NK-92 treated with Interleukin-12 subunit alpha and Interleukin-12 subunit beta, amount 100 ng/mL, for 24 hours (cell line): ENCODE measurements around the gene NEU1.
"Not testable (repeated sequence)": the region's sequence is repeated elsewhere in the genome, so short reads cannot be mapped to it uniquely, and the experiment has no call there.

Experiments used
- DNase-seq: peaks from one replicate; lab custom pipeline; 2025; lab: John Stamatoyannopoulos, UW

NEU1 gene

DNA sequence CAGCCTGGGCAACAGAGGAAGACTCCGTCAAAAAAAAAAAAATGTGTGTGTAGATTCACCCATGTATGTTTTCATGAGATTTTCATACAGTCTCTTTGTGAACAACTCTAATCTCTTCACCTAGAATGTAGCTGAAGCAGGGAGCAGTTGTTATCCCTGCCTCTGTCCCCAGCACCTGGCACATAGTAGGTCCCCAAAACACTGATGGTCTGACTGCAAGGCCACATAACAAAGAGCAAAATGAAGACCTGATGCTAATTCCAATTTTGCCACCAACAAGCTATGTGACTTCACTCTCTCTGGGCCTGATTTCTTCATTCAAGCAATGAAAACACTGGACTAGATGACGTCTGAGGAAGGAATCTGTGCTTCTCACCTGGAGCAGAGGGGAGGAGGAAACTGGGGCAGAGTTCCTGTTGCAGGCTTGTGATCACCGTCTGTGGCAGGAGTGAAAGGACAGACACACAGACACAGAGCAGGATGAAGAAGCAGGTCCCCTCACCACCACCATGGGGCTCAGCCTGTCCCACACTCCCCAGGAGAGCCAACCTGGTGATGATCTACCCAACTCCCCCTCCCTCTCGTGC, 11.6 kb upstream of the NEU1 start:
- no peak for DNase-seq

DNA sequence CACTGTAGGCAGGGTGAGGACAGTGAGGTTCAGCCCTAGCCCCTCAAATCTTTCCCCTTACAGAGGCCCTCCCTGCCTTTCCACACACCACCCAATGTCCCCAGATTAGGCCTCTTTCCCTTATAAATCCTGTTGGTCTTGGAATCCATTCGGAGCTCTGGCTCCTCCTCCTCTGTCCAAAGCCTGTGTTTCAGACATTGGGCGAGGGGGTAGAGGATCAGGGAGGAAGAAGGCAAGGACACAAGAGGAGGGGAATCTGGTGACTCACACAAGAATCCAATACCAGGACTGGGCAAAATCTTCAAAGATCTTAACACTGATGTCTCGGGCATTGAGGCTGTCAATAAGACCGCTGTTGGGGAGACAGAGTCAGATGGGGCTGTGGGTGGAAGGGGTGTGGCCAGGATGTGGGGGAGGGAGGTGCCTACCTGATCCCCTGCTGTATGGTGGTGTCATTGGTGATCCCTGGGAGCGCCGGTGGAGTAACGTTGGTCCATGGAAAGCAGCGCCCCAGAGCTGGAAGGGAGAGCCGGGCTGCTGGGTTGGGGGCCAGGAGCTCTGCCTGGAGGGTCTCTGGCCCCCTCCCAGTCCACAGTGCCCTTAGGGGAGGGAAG, 8.5 kb upstream of the NEU1 start:
- DNase-seq: no peak

DNA sequence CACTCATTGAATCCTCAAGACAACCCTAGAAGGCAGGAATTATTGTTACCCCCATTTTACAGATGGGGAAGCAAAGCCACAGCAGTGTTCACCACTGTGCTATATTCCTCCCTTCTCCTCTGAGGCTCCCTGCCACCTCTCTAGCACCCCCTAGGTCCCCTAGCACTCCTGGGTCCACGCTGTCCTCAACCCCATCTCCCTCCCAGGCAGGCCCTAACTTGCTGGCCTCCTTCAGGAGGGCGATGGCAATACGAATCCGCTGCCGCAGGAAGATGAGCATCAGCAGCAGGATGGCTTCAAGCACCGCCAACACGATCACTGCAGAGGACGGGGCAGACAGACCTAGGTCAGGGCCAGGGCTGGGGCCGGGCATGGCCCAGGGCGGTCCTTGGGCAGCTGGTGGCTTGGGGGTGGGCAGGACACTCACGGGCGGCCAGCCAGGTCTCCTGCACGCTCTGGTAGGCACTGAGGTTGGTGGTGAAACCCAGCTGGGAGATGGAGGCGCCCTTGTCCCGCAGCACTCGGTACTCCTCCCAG, 7.8 kb upstream of the NEU1 start:
- no peak for DNase-seq

- DNase-seq: no peak
Observed at GRCh38 chr6:31869343-31869742, 6.7 kb upstream of the NEU1 start.

GRCh38 chr6:31868658-31868971, 6.0 kb upstream of the NEU1 start:
- not testable (repeated sequence) for DNase-seq

DNA sequence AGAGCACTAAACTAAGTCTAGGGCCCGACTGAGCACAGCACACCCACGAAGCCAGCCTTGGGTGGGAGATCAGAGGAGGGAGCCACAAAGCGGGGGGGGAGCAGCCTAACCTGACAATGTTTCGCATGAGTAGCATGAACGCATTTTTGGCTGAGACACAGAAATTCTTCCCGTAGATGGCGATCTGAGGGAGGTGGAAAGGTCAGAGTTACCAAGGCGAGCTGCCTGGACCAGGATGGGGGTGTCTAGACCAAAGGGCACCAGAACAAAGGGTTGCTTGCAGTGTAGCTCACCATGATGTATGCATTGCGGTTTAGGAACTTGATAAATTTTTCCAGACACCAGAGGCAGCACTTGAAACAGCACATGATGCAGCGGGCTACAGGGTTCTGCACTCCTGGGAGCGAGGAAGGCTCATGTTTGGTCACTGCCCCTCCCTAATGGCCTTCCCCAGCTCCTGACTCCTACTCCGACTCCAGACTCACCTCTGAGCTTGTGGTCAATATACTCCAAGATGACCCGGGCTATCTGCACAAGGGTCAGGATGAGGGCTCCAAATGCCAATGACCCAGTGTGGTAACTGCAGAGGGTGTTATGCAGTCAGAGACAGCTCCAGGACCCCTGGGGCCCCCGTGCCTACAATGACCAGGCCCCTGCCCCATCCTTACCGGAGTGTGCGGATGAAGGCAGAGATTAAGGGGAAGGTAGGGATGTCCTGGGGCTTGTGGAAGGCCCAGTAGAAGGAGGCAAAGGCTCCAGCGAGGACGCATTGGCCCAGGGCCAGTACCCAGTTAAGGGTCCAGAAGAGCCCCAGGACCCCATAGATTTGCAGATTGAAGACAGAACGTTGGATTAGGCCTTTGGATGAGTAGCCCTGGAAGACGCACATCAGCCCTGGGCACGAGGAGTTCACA, 2.8 kb upstream of the NEU1 start:
- no peak for DNase-seq

DNA sequence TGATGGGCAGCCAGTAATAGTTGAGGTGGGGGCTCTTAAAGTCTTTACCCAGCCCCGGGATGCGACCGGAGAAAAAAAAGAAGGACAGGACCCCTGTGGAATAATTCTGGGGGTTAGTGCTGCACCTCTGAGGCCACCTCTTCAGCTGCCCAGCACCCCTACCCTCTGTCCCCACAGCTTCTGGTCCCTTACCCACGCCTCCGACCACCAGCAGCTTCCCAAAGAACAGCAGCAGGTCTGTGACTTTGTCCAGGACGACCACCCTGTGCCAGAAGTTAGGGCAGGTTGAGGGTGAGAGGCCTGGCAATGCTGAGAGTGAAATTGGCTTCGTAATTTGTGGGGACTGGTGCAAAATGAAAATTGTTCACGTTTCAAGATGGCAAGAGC, 2.2 kb upstream of the NEU1 start:
- no peak for DNase-seq

- DNase-seq: not testable (repeated sequence)
Observed at GRCh38 chr6:31864123-31864562, 1.5 kb upstream of the NEU1 start.

GRCh38 chr6:31861919-31862343, 690 bp downstream of the NEU1 start:
- DNase-seq: no peak

GRCh38 chr6:31861150-31861549, 1.5 kb downstream of the NEU1 start:
- DNase-seq: no peak

DNA sequence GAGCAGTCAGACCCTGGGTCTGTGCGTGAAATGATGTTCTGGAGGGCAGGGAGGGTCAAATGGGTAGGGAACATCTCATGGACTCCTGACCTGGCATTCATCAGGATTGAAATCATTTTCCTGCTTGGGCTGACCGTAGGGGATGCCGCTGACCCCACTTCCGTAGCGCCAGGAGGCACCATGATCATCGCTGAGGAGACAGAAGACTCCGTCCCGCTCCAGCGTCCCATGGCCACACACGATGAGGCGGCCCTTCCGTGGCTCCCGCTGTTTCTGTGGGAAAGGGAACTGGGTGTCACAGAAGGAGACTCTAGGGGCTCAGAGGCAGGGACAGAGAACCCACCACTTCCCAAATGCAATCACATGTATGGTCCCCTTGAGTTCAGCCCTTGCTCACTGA, 2.3 kb downstream of the NEU1 start:
- no peak for DNase-seq

DNA sequence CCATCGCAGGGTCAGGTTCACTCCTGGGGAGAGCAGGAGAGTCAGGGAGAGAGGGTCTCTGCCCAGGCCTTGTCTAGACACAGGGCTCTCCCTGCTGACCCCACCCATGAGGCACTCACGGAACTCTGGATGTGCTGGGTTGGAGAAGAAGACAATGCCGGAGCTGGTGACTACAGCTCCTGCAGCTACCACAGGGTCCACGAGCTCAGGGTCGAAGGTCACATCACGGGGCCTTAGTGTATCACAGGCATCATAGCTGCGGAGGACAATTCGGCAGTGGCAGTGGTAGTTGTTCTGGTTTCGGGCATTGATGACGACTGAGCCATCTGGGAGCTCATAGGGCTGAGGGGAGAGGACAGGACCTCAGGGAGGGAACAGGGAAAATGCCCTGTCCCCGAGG, 2.7 kb downstream of the NEU1 start:
- DNase-seq: no peak

- no peak for DNase-seq
Observed at GRCh38 chr6:31858707-31859106, 3.9 kb downstream of the NEU1 start.

DNA sequence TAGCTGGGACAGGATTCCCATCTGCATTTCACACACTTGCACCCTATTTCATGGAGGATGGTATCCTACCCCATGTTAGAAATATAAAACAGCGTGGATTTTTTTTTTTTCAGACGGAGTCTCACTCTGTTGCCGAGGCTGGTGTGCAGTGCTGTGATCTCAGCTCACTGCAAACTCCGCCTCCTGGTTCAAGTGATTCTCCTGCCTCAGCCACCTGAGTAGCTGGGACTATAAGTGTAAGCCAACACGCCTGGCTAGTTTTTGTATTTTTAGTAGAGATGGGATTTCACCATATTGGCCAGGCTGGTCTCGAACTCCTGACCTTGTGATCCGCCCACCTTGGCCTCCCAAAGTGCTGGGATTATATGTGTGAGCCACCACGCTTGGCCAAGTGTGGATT, 4.8 kb downstream of the NEU1 start:
- DNase-seq: not testable (repeated sequence)

DNA sequence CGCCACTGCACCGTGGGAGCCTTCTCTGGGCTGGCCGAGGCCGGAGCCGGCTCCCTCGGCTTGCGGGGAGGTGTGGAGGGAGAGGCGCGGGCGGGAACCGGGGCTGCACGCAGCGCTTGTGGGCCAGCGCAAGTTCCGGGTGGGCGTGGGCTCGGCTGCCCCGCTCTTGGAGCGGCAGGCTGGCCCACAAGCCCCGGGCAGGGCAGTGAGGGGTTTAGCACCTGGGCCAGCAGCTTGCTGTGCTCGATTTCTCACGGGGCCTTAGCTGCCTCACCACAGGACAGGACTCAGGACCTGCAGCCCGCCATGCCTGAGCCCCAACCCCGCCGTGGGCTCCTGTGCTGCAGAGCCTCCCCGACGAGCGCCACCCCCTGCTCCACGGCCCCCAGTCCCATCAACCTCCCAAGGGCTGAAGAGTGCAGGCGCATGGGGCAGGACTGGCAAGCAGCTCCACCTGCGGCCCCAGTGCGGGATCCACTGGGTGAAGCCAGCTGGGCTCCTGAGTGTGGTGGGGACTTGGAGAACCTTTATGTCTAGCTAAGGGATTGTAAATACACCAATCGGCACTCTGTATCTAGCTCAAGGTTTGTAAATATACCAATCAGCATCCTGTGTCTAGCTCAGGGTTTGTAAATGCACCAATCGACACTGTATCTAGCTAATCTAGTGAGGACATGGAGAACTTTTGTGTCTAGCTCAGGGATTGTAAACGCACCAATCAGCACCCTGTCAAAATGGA, 10.5 kb downstream of the NEU1 start:
- DNase-seq: not testable (repeated sequence)

DNA sequence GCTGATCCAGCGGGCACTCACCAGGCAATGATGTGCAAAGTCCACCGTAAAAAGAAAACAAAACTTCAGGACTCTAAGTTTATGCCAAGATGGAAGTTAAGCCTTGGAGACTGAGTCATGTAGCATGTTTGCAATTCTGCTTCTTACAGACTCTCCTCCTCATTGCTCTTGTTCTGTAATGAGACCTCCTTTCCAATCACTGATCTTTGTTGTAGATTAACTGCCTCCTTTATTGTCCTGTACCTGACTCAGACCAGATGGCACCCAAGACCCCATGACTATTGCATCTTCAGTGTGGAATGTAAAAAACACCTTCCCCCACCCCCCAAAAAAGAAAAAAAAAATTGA, 11.2 kb downstream of the NEU1 start:
- DNase-seq: no peak

DNA sequence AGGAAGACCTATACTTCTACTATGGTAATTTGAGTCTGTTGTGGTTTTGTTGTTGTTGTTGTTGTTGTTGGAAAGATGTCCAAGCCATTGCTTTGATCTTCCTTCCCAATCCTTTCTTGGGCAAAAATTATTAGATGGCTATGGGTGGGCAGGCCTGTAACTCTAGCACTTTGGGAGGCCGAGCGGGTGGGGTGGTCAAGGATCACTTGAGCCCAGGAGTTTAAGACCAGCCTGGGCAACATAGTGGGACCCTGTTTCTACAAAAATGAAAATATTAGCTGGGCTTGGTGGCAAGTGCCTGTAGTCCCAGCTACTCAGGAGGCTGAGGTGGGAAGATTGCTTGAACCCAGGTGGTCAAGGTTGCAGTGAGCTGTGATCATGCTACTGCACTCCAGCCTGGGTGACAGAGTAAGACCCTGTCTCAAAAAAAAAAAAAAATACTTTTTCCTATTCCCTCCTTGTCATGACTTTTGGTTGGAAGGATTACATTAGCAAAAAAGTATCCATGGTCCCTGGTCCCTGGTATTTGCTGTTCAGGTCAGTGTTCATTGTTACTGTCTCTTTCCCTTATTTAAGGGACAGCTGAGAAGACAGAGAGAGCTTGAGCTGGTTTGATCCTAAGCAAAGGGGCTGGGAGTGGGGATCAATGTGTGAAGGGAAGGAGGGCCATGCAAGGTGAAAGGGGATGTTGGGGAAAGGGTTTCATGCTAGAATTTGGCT, 11.7 kb downstream of the NEU1 start:
- DNase-seq: no peak

- no peak for DNase-seq
Observed at GRCh38 chr6:31847276-31847978, 15.2 kb downstream of the NEU1 start.

DNA sequence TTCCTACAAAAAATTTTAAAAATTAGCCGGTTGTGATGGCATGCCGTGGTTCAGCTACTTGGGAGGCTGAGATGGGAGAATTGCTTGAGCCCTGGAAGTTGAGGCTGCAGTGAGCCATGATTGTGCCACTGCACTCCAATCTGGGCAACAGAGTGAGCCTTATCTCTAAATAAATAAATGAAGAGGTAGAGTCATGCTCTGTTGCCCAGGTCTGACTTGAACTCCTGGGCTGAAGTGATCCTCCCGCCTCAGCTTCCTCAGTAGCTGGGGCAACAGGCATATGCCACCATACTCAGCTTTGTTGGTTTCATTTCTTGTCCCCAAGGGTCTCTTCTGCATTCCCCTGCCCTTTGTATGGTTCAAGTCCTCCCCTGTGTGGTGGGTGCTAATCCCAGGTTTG, 18.1 kb downstream of the NEU1 start:
- no peak for DNase-seq

- no peak for DNase-seq
Observed at GRCh38 chr6:31842053-31842452, 20.6 kb downstream of the NEU1 start.

DNA sequence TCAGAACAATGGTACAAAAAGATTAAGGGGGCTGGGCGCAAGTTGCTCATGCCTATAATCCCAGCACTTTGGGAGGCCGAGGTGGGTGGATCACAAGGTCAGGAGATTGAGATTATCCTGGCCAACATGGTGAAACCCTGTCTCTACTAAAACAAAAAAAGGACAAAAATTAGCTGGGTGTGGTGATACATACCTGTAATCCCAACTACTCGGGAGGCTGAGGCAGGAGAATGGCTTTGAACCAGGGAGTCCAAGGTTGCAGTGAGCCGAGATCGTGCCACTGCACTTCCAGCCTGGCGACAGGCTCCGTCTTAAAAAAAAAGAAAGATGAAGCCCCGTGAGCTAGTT, 22.9 kb downstream of the NEU1 start:
- not testable (repeated sequence) for DNase-seq
